GM18517 (cell line): ENCODE measurements around the gene SNX30.

Experiments used
- ATAC-seq: cut with Tn5 transposase; IDR thresholded peaks from one replicate; pipeline ENCODE4 v1.9.1; 2021; ENCODE audit warnings: mild to moderate bottlenecking, moderate library complexity; ENCODE audit not compliant: unreplicated experiment

The SNX30 gene

GRCh38 chr9:112752334-112753125, 2.0 kb downstream of the SNX30 start:
- no peak for ATAC-seq

- ATAC-seq, result no peak
Measured at GRCh38 chr9:112753725-112754124, 3.2 kb downstream of the SNX30 start.

- ATAC-seq, result peak; percentile 37
Measured at GRCh38 chr9:112754578-112754977, 4.0 kb downstream of the SNX30 start.

GRCh38 chr9:112755016-112755427, 4.5 kb downstream of the SNX30 start:
- ATAC-seq, result no peak

DNA sequence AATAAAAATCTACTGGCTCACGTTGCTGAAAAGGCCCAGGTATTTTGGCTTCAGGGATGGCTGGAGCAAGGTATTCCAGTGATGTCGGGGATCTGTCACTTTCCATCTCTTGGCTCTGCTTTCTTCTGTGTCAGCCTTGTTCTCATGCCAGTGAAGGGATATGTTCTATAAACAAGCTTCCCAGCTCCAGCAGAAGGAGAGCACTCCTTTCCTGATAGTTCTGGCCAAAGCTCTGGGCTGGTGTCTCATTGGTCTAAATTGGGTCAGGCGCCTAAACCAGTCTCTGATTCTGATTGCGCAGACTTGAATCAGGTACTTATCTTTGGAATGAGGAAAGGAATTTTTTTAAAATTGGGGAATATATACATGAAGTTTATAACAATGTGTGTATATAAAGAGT, 5.1 kb downstream of the SNX30 start:
- no peak for ATAC-seq

- ATAC-seq, result no peak
Measured at GRCh38 chr9:112757282-112757883, 6.8 kb downstream of the SNX30 start.

GRCh38 chr9:112757940-112758339, 7.4 kb downstream of the SNX30 start:
- ATAC-seq, result no peak

DNA sequence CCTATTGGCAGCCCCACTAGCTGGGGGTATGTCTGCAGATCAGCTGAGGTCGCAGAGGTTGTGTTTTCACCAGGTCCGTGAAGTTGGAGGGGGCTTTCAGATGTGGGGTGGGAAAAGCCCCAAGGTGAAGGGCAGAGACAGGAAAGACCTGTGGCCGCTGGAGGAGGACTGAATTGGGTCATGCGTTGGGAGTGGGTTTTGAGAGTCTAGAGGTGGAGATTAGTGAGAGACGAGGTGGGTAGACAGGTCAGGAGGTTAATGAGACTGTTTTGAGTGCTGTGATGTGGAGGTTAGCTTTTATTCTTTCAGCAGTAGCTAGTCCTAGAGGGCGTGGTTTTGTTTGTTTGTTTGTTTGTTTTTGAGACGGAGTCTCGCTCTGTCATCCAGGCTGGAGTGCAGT, 10.3 kb downstream of the SNX30 start:
- ATAC-seq, result no peak

- ATAC-seq, result no peak
Measured at GRCh38 chr9:112761912-112762655, 11.5 kb downstream of the SNX30 start.

- no peak for ATAC-seq
Measured at GRCh38 chr9:112762726-112763518, 12.4 kb downstream of the SNX30 start.

DNA sequence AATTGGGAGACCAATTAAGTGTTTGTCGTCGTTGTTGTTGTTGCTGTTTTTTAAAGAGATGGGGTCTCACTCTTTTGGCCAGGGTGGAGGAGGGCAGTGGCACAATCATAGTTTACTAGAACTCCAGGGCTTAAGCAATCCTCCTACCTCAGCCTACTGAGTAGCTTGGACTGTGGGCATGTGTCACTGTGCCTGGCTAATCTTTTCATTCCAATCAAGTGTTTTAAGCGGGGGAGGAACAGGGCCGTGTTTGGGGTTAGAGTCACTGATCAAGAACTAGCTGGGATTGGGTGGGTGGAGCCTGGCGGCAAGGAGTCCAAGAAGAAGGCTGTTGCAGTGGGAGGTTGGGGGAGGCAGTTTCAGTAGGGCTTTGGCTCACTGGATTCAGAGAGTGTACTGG, 13.8 kb downstream of the SNX30 start:
- no peak for ATAC-seq

DNA sequence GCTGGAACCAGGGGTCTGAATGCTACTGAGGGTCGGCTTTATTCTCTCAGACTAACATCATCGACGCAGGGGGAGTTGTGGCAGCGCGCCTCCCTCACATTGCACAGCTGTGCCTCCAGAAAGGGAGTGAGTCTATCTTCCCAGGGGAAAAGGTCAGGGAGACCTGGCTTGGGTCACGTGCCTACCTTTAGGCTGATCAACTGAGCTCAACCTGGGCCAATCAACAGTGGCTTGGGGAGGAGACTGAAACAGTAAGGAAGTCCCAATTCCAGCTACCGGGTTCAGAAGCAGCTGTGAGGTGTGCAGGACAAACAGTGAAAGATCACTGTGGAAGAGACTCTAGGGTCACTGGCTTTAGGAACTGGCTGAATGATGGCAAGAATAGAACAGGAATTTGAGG, 14.3 kb downstream of the SNX30 start:
- no peak for ATAC-seq

DNA sequence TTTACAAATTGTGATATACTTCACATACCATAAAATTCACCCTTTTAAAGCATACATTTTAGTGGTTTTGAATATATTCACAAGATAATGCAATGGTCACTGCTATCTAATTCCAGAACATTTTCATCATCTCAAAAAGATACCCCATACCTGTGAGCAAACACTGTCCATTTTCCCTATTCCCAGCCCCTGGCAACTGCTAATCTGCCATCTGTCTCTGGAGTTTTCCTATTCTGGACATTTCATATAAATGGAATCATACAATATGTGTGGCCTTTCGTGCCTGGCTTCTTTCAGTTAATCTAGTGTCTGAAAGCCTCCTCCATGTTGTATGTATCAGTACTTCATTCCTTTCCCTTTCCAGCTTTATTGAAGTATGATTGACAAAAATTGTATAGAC, 14.7 kb downstream of the SNX30 start:
- ATAC-seq, result no peak

GRCh38 chr9:112771359-112772214, 21.0 kb downstream of the SNX30 start:
- ATAC-seq, result no peak

DNA sequence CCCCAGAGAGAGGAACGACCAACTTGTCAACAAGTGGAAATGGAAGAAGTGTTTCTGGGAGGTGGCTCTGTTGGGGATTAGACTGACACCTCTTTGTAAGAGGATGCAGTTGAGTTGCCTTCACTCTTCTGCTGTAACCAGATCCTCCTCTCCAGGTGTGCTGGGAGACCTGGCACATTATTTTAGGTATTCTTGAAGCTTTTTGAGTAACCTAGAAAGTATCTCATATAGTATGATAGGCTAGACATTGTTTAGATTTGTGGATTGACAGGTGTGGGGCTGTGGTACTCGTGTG, 21.6 kb downstream of the SNX30 start:
- ATAC-seq, result no peak

GRCh38 chr9:112772551-112772950, 22.0 kb downstream of the SNX30 start:
- no peak for ATAC-seq

DNA sequence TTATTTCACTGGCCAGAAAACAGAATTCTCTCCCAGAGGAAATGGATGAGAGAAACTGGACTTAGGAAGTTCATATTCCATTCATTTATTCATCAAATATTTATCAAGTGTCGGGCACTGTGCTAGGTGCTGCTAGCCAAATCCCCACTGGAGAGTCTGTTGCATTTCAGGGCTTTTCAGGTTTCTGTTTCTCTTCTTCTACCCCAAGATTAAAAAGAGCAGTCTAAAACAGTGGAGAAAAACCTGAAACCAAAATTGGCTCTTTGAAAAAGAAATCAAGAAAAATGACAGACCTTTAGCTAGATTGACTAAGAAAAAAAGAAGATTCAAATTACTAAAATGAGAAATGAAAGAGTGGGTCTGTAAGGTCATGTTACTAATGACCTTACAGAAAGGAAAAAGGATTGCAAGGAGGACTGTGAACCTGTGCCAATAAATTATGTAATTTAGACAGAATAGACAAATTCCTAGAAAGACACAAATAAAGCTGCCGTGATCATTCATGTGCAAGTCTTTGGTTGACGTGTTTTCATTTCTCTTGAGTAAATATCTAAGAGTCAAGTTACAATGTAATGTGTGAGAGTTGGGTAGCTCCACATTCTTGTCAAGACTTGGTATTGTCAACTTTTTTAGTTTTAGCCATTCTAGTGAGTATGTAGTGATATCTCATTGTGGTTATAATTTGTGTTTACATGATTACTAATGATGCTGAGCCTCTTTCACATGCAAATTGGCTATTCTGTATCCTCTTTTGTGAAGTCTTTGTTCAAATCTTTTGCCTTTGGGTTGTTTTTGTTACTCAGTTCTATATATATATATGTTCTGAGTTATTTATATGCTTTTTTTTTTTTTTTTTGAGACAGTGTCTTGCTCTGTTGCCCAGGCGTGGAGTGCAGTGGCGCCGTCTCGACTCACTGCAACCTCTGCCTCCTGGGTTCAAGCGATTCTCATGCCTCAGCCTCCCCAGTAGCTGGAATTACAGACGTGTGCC, 23.7 kb downstream of the SNX30 start:
- no peak for ATAC-seq

GRCh38 chr9:112777914-112778313, 27.4 kb downstream of the SNX30 start:
- no peak for ATAC-seq

GRCh38 chr9:112780450-112781036, 30.0 kb downstream of the SNX30 start:
- no peak for ATAC-seq
